Ishikawa (cell line): ENCODE results near the gene MUC12.

Experiments
- EGR1 ChIP-seq: IDR thresholded peaks from 2 replicates; pipeline ENCODE4 v1.6.1; 2012
- EP300 ChIP-seq: IDR thresholded peaks from 2 replicates; pipeline ENCODE4 v1.6.1; 2012; ENCODE audit warnings: borderline replicate concordance
- FOXM1 ChIP-seq: IDR thresholded peaks from 2 replicates; pipeline ENCODE4 v1.6.1; 2012; ENCODE audit warnings: low read depth, borderline replicate concordance
- RAD21 ChIP-seq: IDR thresholded peaks from 2 replicates; pipeline ENCODE4 v1.6.1; 2012; ENCODE audit warnings: low read depth
- TAF1 ChIP-seq: IDR thresholded peaks from 2 replicates; pipeline ENCODE4 v1.6.1; 2012; ENCODE audit warnings: low read depth, mild to moderate bottlenecking
- TCF12 ChIP-seq: IDR thresholded peaks from 2 replicates; pipeline ENCODE4 v1.6.1; 2012; ENCODE audit warnings: low read depth
- YY1 ChIP-seq: IDR thresholded peaks from 2 replicates; pipeline ENCODE4 v1.6.1; 2012; ENCODE audit warnings: low read depth
- ZBTB7A ChIP-seq: IDR thresholded peaks from 2 replicates; pipeline ENCODE4 v1.6.1; 2012; ENCODE audit warnings: low read depth
- TF ChIP-seq, protein P1 (sequence below): IDR thresholded peaks from 2 replicates; pipeline ENCODE4 v1.6.1; 2012
- TF ChIP-seq, protein P2 (sequence below): IDR thresholded peaks from 2 replicates; pipeline ENCODE4 v1.6.1; 2012

DNA sequence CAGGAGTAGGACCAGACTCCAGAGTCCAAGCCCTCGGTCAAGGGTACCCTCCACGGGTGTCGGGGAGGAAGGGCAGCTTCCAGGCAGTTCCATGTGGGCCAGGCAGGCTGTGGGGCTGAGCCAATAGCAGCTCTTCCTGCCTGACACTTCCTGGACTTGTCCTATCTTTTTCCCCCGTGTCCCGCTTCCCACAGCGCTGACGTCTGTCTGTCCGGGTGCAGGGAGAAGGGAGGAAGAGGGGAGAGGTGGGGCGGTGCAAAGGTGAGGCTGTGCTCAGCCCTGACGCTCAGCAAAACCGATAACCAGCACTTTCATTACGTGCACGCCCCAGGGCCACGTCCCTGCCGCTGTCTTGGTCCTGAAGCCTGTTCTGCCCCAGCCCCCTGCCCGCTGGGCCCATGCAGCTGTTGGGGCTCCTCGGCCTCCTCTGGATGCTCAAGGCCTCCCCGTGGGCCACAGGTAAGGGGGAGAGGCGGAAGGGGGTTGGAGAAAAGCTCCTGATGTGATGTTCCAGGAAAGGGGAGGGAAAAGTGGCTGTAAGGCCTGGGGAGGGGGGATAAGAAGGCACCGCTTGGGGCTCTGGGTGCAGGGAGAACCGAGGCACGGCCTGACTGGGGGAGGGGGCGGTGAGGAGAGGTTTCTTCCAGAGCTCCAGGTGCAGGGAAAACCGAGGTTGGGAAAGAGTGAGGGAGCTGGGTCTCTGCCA is 20.0 kb upstream of the MUC12 start, which contains the start of gene MUC3A:
- TF ChIP-seq ZBTB7A = no peak
- TF ChIP-seq RAD21 = no peak
- no peak for TF ChIP-seq EGR1
- no peak for TF ChIP-seq TAF1
- no peak for TF ChIP-seq EP300
- TF ChIP-seq TCF12 = no peak
- no peak for TF ChIP-seq FOXM1
- no peak for TF ChIP-seq YY1
- TF ChIP-seq, protein P1, sequence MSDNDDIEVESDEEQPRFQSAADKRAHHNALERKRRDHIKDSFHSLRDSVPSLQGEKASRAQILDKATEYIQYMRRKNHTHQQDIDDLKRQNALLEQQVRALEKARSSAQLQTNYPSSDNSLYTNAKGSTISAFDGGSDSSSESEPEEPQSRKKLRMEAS = no peak
- TF ChIP-seq, protein P2, sequence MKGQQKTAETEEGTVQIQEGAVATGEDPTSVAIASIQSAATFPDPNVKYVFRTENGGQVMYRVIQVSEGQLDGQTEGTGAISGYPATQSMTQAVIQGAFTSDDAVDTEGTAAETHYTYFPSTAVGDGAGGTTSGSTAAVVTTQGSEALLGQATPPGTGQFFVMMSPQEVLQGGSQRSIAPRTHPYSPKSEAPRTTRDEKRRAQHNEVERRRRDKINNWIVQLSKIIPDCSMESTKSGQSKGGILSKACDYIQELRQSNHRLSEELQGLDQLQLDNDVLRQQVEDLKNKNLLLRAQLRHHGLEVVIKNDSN = no peak
